ENCODE data around the gene CYP2C18. TPM values are rescaled to one million over a fixed set of nuclear protein-coding genes. Genes with fewer than 3 reads are reported as not detected.
A peak's percentile ranks its signal among the peaks of the same experiment; 100 is the strongest.

The CYP2C18 gene
- total RNA-seq, 6 experiments from 2014 or later = 71.0 to 120 (median 93.9) TPM

DNA sequence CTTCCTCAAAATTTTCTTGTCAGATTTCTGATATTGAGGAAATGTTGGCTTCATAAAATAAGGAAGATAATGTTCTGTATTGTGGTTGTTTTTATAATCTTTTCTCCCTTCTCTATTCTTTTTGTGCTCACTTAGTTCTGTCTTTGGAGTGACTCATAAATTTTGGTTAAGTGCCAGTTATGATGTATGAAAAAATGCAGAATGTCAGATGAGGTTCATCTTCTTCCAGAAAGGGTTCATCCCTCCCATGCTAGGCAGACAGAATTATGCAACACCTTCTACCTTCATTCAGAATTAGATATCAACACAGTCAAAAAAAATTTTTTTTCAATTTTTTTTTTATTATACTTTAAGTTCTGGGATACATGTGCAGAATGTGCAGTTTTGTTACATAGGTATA is 42.3 kb downstream of the CYP2C18 start:
- no peak for TF ChIP-seq POLR2A (IDR thresholded peaks at IDR 0.05)
- TF ChIP-seq, protein P1, sequence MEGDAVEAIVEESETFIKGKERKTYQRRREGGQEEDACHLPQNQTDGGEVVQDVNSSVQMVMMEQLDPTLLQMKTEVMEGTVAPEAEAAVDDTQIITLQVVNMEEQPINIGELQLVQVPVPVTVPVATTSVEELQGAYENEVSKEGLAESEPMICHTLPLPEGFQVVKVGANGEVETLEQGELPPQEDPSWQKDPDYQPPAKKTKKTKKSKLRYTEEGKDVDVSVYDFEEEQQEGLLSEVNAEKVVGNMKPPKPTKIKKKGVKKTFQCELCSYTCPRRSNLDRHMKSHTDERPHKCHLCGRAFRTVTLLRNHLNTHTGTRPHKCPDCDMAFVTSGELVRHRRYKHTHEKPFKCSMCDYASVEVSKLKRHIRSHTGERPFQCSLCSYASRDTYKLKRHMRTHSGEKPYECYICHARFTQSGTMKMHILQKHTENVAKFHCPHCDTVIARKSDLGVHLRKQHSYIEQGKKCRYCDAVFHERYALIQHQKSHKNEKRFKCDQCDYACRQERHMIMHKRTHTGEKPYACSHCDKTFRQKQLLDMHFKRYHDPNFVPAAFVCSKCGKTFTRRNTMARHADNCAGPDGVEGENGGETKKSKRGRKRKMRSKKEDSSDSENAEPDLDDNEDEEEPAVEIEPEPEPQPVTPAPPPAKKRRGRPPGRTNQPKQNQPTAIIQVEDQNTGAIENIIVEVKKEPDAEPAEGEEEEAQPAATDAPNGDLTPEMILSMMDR (IDR thresholded peaks at IDR 0.05) = no peak
- peaks cover 0 to 55% (median 10%) of the 10 kb centered on the region in 4 donors for H3K36me3 ChIP-seq
- no peaks in the 10 kb centered on the region for H3K9me3 ChIP-seq
- ATAC-seq = no peak
- intact Hi-C loops (cut with DNase I) = no loop called here
- no peaks in the 10 kb centered on the region for H3K27me3 ChIP-seq
- no peak overlapping the region for H3K27ac ChIP-seq
- H3K4me1 ChIP-seq = no peaks in the 10 kb centered on the region
- H3K4me3 ChIP-seq = no peak overlapping the region
- DNase-seq = no peak

DNA sequence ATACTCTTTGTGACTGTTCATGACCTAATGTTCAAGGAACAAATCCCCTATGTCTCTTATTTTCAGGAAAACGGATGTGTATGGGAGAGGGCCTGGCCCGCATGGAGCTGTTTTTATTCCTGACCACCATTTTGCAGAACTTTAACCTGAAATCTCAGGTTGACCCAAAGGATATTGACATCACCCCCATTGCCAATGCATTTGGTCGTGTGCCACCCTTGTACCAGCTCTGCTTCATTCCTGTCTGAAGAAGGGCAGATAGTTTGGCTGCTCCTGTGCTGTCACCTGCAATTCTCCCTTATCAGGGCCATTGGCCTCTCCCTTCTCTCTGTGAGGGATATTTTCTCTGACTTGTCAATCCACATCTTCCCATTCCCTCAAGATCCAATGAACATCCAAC is 51.7 kb downstream of the CYP2C18 start:
- Histone ChIP-seq H3K4me3 (no peak overlapping the region), H3K27ac (peak overlapping the region in 1 of 3 donors; percentile 8), H3K36me3 (peaks cover 0 to 2% (median 0%) of the 10 kb centered on the region in 4 donors), H3K4me1 (peaks cover 0 to 53% (median 0%) of the 10 kb centered on the region in 4 donors), H3K9me3 (no peaks in the 10 kb centered on the region), H3K27me3 (no peaks in the 10 kb centered on the region)
- ATAC-seq (peak; percentile 26 to 75 (median 48)), DNase-seq (peak in 2 of 3 donors; percentile 62 to 68)
- no peak for TF ChIP-seq POLR2A (IDR thresholded peaks at IDR 0.05)
- TF ChIP-seq, protein P1 (IDR thresholded peaks at IDR 0.05) = no peak
- intact Hi-C loops (cut with DNase I) = no loop called here
- WGBS (ENCODE audit: insufficient coverage, low coverage, low lambda C conversion rate, missing lambda C conversion rate) = 65% methylated on average over 2 of the region's 3 CpGs

DNA sequence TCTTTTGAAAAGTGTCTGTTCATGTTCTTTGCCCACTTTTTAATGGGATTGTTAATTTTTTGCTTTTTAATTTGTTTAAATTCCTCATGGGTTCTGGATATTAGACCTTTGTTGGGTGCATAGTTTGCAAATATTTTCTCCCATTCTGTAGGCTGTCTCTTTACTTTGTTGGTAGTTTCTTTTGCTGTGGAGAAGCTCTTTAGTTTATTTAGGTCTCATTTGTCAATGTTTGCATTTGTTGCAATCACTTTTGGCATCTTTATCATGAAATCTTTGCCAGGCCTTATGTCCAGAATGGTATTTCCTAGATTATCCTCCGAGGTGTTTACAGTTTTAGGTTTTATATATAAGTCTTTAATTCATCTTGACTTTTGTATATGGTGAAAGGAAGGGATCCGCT is 55.1 kb downstream of the CYP2C18 start:
- H3K27ac ChIP-seq = peak overlapping the region in 1 of 3 donors; percentile 52
- no peaks in the 10 kb centered on the region for H3K36me3 ChIP-seq
- H3K9me3 ChIP-seq = no peaks in the 10 kb centered on the region
- no peak for DNase-seq
- H3K4me1 ChIP-seq = peaks cover 0 to 53% (median 0%) of the 10 kb centered on the region in 4 donors
- ATAC-seq = peak; percentile 40 to 62 (median 54)
- intact Hi-C loops (cut with DNase I) = no loop called here
- TF ChIP-seq POLR2A (IDR thresholded peaks at IDR 0.05) = no peak
- TF ChIP-seq, protein P1 (IDR thresholded peaks at IDR 0.05) = no peak
- no peaks in the 10 kb centered on the region for H3K27me3 ChIP-seq
- 25% methylated on average over 2 of the region's 2 CpGs for WGBS (ENCODE audit: insufficient coverage, low coverage, low lambda C conversion rate, missing lambda C conversion rate)
- H3K4me3 ChIP-seq = no peak overlapping the region

DNA sequence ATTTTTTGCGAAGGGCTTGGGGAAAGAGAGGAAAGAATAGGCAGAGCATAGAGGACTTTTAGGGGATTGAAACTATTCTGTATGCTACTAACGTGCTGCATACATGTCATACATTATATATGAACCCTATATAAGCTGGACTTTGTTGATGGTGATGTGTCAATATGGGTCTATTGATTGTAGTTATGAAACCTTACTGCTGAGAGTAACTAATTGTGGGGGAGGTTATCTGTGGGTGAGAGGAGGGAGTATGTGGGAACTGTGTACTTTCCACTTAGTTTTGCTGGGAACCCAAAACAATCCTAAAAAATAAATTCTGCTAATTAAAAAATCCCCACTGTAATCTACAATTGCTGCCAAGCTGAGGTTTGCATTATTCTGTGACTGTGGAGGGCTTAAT is 63.6 kb downstream of the CYP2C18 start:
- H3K36me3 ChIP-seq = no peaks in the 10 kb centered on the region
- peak; percentile 71 to 80 (median 76) for ATAC-seq
- no peak for DNase-seq

More for the DNA sequence above, 63.6 kb downstream of the CYP2C18 start:
- H3K4me3 ChIP-seq = peak overlapping the region in 2 of 3 donors; percentile 29
- peak overlapping the region; percentile 25 to 82 (median 54) for H3K27ac ChIP-seq
- TF ChIP-seq POLR2A (IDR thresholded peaks at IDR 0.05) = no peak
- TF ChIP-seq, protein P1 (IDR thresholded peaks at IDR 0.05) = no peak
- WGBS (ENCODE audit: insufficient coverage, low coverage, low lambda C conversion rate, missing lambda C conversion rate) = 64% methylated on average over 2 of the region's 2 CpGs
- intact Hi-C loops (cut with DNase I) = no loop called here
- peaks cover 0 to 59% (median 12%) of the 10 kb centered on the region in 4 donors for H3K4me1 ChIP-seq
- no peaks in the 10 kb centered on the region for H3K9me3 ChIP-seq
- H3K27me3 ChIP-seq = no peaks in the 10 kb centered on the region
